IMR-90 (cell line): ENCODE data around the gene GABRB1. TPM values are rescaled to one million over a fixed set of nuclear protein-coding genes. Genes with fewer than 3 reads are reported as not detected.

Source experiments
- ATAC-seq: fragments of 200-7000 bp; cut with Tn5 transposase; 2 replicates; pipeline ENCODE4 v1.9.1; 2020; ENCODE audit warnings: low read depth, mild to moderate bottlenecking, moderate library complexity
- BruUV-seq: library from RNA; stranded (reverse); fragments of 400-500 nt; replicated peaks from 2 replicates; lab custom pipeline; 2021; lab: Mats Ljungman, UMichigan
- CTCF ChIA-PET: fragments of 300-600 bp; formaldehyde crosslinking; extraction: SDS; loops from one replicate; lab custom pipeline; 2021; ENCODE audit warnings: antibody characterized with exemption; lab: Yijun Ruan, JAX
- POLR2A ChIA-PET: fragments of 300-600 bp; sonication (Branson Sonifier 250); formaldehyde crosslinking; loops from one replicate; lab custom pipeline; 2022; ENCODE audit warnings: antibody characterized with exemption; ENCODE audit not compliant: unreplicated experiment; lab: Charles Lee
- DNase-seq: peaks from one replicate; pipeline ENCODE4 v3.0.0; 2013
- H2AFZ ChIP-seq: replicated peaks from 2 replicates; pipeline ENCODE3; 2013; ENCODE audit warnings: low read length, mild to moderate bottlenecking; ENCODE audit not compliant: poor library complexity
- H2AK5ac ChIP-seq: 2 replicates; pipeline ENCODE4 v1.6.1; 2013; ENCODE audit warnings: low read depth, low read length, inconsistent platforms
- H2AK9ac ChIP-seq: replicated peaks from 2 replicates; pipeline ENCODE3; 2013; ENCODE audit warnings: mild to moderate bottlenecking, low read depth, low read length, moderate library complexity; ENCODE audit not compliant: poor library complexity
- H2BK120ac ChIP-seq: 2 replicates; pipeline ENCODE4 v1.6.1; 2013; ENCODE audit warnings: low read depth, low read length, inconsistent platforms
- H2BK15ac ChIP-seq: 3 replicates; pipeline ENCODE4 v1.6.1; 2013; ENCODE audit warnings: low read depth, low read length, inconsistent platforms
- H2BK20ac ChIP-seq: 2 replicates; pipeline ENCODE4 v1.6.1; 2013; ENCODE audit warnings: low read depth, mild to moderate bottlenecking, inconsistent platforms, low read length, moderate library complexity
- H2BK5ac ChIP-seq: 2 replicates; pipeline ENCODE4 v1.6.1; 2013; ENCODE audit warnings: mild to moderate bottlenecking, low read depth, low read length, inconsistent platforms; ENCODE audit not compliant: poor library complexity, severe bottlenecking
- H3K14ac ChIP-seq: replicated peaks from 2 replicates; pipeline ENCODE4 v1.6.1; 2013; ENCODE audit warnings: low read depth, low read length, inconsistent platforms
- H3K18ac ChIP-seq: 2 replicates; pipeline ENCODE4 v1.6.1; 2013; ENCODE audit warnings: low read depth, low read length, control low read depth
- H3K23ac ChIP-seq: 2 replicates; pipeline ENCODE4 v1.6.1; 2013; ENCODE audit warnings: low read depth, low read length, inconsistent platforms
- H3K27ac ChIP-seq: 2 replicates; pipeline ENCODE4 v1.5.1; 2013; ENCODE audit warnings: mild to moderate bottlenecking, control low read depth, low read length; ENCODE audit not compliant: insufficient read depth
- H3K27me3 ChIP-seq: 2 replicates; pipeline ENCODE4 v1.6.1; 2013; ENCODE audit warnings: low read length; ENCODE audit not compliant: control insufficient read depth, insufficient read depth
- H3K36me3 ChIP-seq: 2 replicates; pipeline ENCODE4 v1.6.1; 2013; ENCODE audit warnings: low read length, mixed read lengths; ENCODE audit not compliant: control insufficient read depth, insufficient read depth
- H3K4ac ChIP-seq: 2 replicates; pipeline ENCODE4 v1.6.1; 2013; ENCODE audit warnings: low read depth, low read length, inconsistent platforms
- H3K4me1 ChIP-seq: 2 replicates; pipeline ENCODE4 v1.6.1; 2013; ENCODE audit warnings: low read length, mixed read lengths; ENCODE audit not compliant: control insufficient read depth, insufficient read depth
- H3K4me2 ChIP-seq: 2 replicates; pipeline ENCODE4 v1.6.1; 2013; ENCODE audit warnings: low read depth, mild to moderate bottlenecking, control low read depth, low read length, moderate library complexity
- H3K4me3 ChIP-seq: 2 replicates; pipeline ENCODE4 v1.5.1; 2013; ENCODE audit warnings: low read depth, mild to moderate bottlenecking, control low read depth, low read length, moderate library complexity; ENCODE audit not compliant: insufficient read depth
- H3K56ac ChIP-seq: 2 replicates; pipeline ENCODE4 v1.6.1; 2013; ENCODE audit warnings: low read length, inconsistent platforms; ENCODE audit not compliant: insufficient read depth; ENCODE audit errors: extremely low read depth
- H3K79me1 ChIP-seq, 2 experiments: 2 replicates each; pipeline ENCODE4 v1.6.1; 2013; ENCODE audit warnings: low read length in 2 of 2, inconsistent platforms in 1 of 2, low read depth in 1 of 2
- H3K9ac ChIP-seq: 2 replicates; pipeline ENCODE4 v1.6.1; 2013; ENCODE audit warnings: low read depth, low read length, control low read depth
- H3K9me1 ChIP-seq: 2 replicates; pipeline ENCODE4 v1.6.1; 2013; ENCODE audit warnings: low read length, inconsistent platforms; ENCODE audit not compliant: insufficient read depth
- H3K9me3 ChIP-seq: 2 replicates; pipeline ENCODE4 v1.6.1; 2013; ENCODE audit warnings: low read length; ENCODE audit not compliant: control insufficient read depth, insufficient read depth
- H4K20me1 ChIP-seq: 2 replicates; pipeline ENCODE4 v1.6.1; 2013; ENCODE audit warnings: low read length, inconsistent platforms; ENCODE audit not compliant: insufficient read depth
- H4K5ac ChIP-seq: 2 replicates; pipeline ENCODE4 v1.6.1; 2013; ENCODE audit warnings: mild to moderate bottlenecking, low read depth, low read length, control low read depth
- H4K8ac ChIP-seq, 2 experiments: 2 replicates each; pipeline ENCODE4 v1.6.1; 2013; ENCODE audit warnings: low read depth in 2 of 2, low read length in 2 of 2, control low read depth in 1 of 2, inconsistent platforms in 1 of 2
- H4K91ac ChIP-seq: 2 replicates; pipeline ENCODE4 v1.6.1; 2013; ENCODE audit warnings: low read depth, low read length, inconsistent platforms; ENCODE audit not compliant: insufficient read depth
- BHLHE40 ChIP-seq: fragments of 150-350 bp; IDR thresholded peaks from 2 replicates; pipeline ENCODE4 v1.6.1; 2016; ENCODE audit warnings: mild to moderate bottlenecking, low read depth, low read length
- MAFK ChIP-seq: IDR thresholded peaks from 2 replicates; pipeline ENCODE4 v1.6.1; 2012; ENCODE audit warnings: low read depth, low read length, improper control_type of control experiment
- MAZ ChIP-seq: IDR thresholded peaks from 2 replicates; pipeline ENCODE4 v1.6.1; 2012; ENCODE audit warnings: low read depth, mild to moderate bottlenecking, low read length, improper control_type of control experiment, moderate library complexity, borderline replicate concordance
- MXI1 ChIP-seq: IDR thresholded peaks from 2 replicates; pipeline ENCODE4 v1.6.1; 2012; ENCODE audit warnings: low read depth, mild to moderate bottlenecking, low read length, moderate library complexity, borderline replicate concordance
- POLR2A ChIP-seq: IDR thresholded peaks from 2 replicates; pipeline ENCODE4 v1.6.1; 2012; ENCODE audit warnings: mild to moderate bottlenecking, low read depth, low read length
- WGBS, 2 experiments: methylation state at CpG; one replicate each; pipeline versions ENCODE4 v1.1.5 to v1.1.7; 2013; ENCODE audit warnings: missing lambda C conversion rate in 2 of 2; ENCODE audit not compliant: insufficient read length in 1 of 2; ENCODE audit errors: extremely low coverage in 2 of 2; 5-methylcytosine and 5-hydroxymethylcytosine counted together
- dilution Hi-C: fragments of 300-500 bp; cut with HindIII; formaldehyde crosslinking; loops from one replicate; pipeline ENCODE4 v1.14.3; 2018; ENCODE audit warnings: low sequenced_read_pairs; ENCODE audit not compliant: unreplicated experiment
- in situ Hi-C: fragments of 300-500 bp; cut with MboI; formaldehyde crosslinking; loops from 3 replicates; pipeline ENCODE4 v1.14.3; 2019; ENCODE audit warnings: low sequenced_read_pairs, inconsistent platforms, mixed read lengths
- intact Hi-C: fragments of 100-400 bp; cut with micrococcal nuclease; formaldehyde crosslinking; loops from 2 replicates; pipeline ENCODE4 v1.10.0; 2022
- polyA plus RNA-seq, 3 experiments: library from polyadenylated mRNA; depleted of rRNA; stranded (reverse); fragments of >200 nt; gene quantifications; 2 replicates each; pipeline ENCODE4 v1.2.3, GENCODE V29; 2012; ENCODE audit warnings: low replicate concordance in 1 of 3
- total RNA-seq: library from RNA; depleted of rRNA; stranded (reverse); fragments of >200 nt; gene quantifications from 2 replicates; pipeline ENCODE4 v1.2.3, GENCODE V29; 2012

The GABRB1 gene
- total and polyA plus RNA-seq, 2 of the 4 experiments (the other 2 are of a cell fraction): 4.7 to 16.1 TPM

DNA sequence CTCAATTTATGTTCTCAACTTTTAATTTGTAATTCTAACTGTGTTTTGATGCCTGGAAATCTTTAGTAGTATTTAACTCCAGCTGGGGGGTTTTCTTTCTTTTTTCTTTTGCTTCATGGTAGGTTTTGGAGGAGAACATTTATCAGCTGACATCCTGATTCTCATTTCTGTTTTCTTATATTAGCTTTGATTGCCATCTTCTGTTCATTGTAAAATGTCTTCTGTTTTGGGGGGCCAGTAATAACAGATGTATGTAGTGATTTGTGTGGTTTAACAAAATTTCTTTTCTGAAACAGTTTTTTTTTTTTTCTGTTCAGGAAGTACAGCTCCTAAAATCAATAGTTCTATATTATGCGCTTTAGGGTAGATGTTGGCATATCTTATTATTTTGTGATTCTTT is 182.2 kb downstream of the GABRB1 start:
- DNase-seq: peak; percentile 7
- H2AFZ ChIP-seq: no peak overlapping the region
- H2BK120ac ChIP-seq: peak overlapping the region; percentile 82
- peaks cover 0 to 18% of the 10 kb centered on the region in 2 experiments; a peak in 2 of 4 replicates for H3K79me1 ChIP-seq
- dilution Hi-C loops (no loop called here), intact Hi-C loops (loop anchor here (10.0 kb wide), 1 partner anchor 369 kb away; no protein-coding TSS in a partner anchor), in situ Hi-C loops (no loop called here)
- BruUV-seq: no TSS peak
- no peak for ATAC-seq
- H3K4ac ChIP-seq: peak overlapping the region; percentile 48; the same call in 1 of the 2 replicates
- no peak overlapping the region for H2AK5ac ChIP-seq
- no peak overlapping the region for H3K9ac ChIP-seq
- H4K20me1 ChIP-seq: no peaks in the 10 kb centered on the region
- H3K9me3 ChIP-seq: no peaks in the 10 kb centered on the region
- H3K56ac ChIP-seq: peak overlapping the region; percentile 45; the same call in 1 of the 2 replicates
- ChIA-PET CTCF (interaction anchor here (1.0 kb wide), 1 partner anchor 15 kb away, joined by 3 read pairs; no protein-coding TSS in a partner anchor), POLR2A (no interaction called here)
- no peaks in the 10 kb centered on the region for H3K36me3 ChIP-seq
- H2AK9ac ChIP-seq: no peak overlapping the region
- H3K14ac ChIP-seq: peak overlapping the region; percentile 70
- H3K4me3 ChIP-seq: no peak overlapping the region
- H2BK5ac ChIP-seq: peak overlapping the region; percentile 65
- no peaks in the 10 kb centered on the region for H3K27me3 ChIP-seq
- peak overlapping the region; percentile 35 to 41; a peak in 3 of 4 replicates for H4K8ac ChIP-seq
- 0 out of 2 replicates have a peak overlapping the region, but pooled peaks have one; percentile 81 for H2BK20ac ChIP-seq
- peak overlapping the region; percentile 41; the same call in 1 of the 2 replicates for H3K18ac ChIP-seq
- no peak overlapping the region; the same call in 2 of the 3 replicates for H2BK15ac ChIP-seq
- H3K23ac ChIP-seq: no peak overlapping the region
- TF ChIP-seq MAFK: no peak
- TF ChIP-seq POLR2A: no peak
- no peak for TF ChIP-seq BHLHE40
- TF ChIP-seq MAZ: no peak
- TF ChIP-seq MXI1: no peak
- no CpG with 5 or more reads among the region's 1 CpG for WGBS, 2 experiments
- no peak overlapping the region; the same call in 1 of the 2 replicates for H4K91ac ChIP-seq
- H4K5ac ChIP-seq: peak overlapping the region; percentile 48; the same call in 1 of the 2 replicates
- no peak overlapping the region; the same call in 1 of the 2 replicates for H3K27ac ChIP-seq
- H3K9me1 ChIP-seq: no peaks in the 10 kb centered on the region
- H3K4me2 ChIP-seq: peak overlapping the region; percentile 69; the same call in 1 of the 2 replicates
- peaks cover 3% of the 10 kb centered on the region; the same call in 1 of the 2 replicates for H3K4me1 ChIP-seq
